Transverse colon (tissue), 4 donors: ENCODE measurements around the gene OCSTAMP.

Experiments
- CTCF ChIP-seq, 5 experiments: fragments of 200-600 bp in 3 of 5; fragments of 450-650 bp in 2 of 5; sonication (generic) in 3 of 5; IDR thresholded peaks; 1 replicate in 2 of 5; 2 replicates in 3 of 5; pipeline ENCODE4 v1.5.1; 2016 to 2017; ENCODE audit warnings: antibody characterized with exemption in 5 of 5, inconsistent platforms in 3 of 5, mild to moderate bottlenecking in 2 of 5, moderate library complexity in 1 of 5
- EP300 ChIP-seq: sonication (generic); formaldehyde crosslinking; IDR thresholded peaks from one replicate; pipeline ENCODE4 v1.6.1; 2017; ENCODE audit warnings: antibody characterized with exemption, low read depth
- POLR2A ChIP-seq: fragments of 450-650 bp; IDR thresholded peaks from one replicate; pipeline ENCODE4 v1.6.1; 2016; ENCODE audit warnings: antibody characterized with exemption, mild to moderate bottlenecking, moderate library complexity
- POLR2AphosphoS5 ChIP-seq, 3 donors: sonication (generic); formaldehyde crosslinking; IDR thresholded peaks; one replicate each; pipeline ENCODE4 v1.6.1; 2016; ENCODE audit warnings: antibody characterized with exemption in 3 of 3

- TF ChIP-seq POLR2A (no peak), POLR2AphosphoS5 (IDR thresholded peaks at IDR 0.05) (no peak), CTCF (IDR thresholded peaks at IDR 0.05) (no peak), EP300 (no peak)
Observed at GRCh38 chr20:46559001-46559400, 8.5 kb upstream of the OCSTAMP start.
